HG02763 (cell line): Measurements from ENCODE around the gene HRH3.

ENCODE experiments used
- ATAC-seq: cut with Tn5 transposase; IDR thresholded peaks from one replicate; pipeline ENCODE4 v1.9.1; 2021; ENCODE audit warnings: mild to moderate bottlenecking, moderate library complexity; ENCODE audit not compliant: unreplicated experiment

The HRH3 gene

GRCh38 chr20:62181808-62182207 is 38.3 kb downstream of the HRH3 start:
- no peak for ATAC-seq

- no peak for ATAC-seq
Measured at GRCh38 chr20:62179162-62179504, 40.9 kb downstream of the HRH3 start.

- ATAC-seq, result no peak
Measured at GRCh38 chr20:62178316-62179161, 41.5 kb downstream of the HRH3 start.

- no peak for ATAC-seq
Measured at GRCh38 chr20:62177307-62177706, 42.8 kb downstream of the HRH3 start.

GRCh38 chr20:62176866-62177265 is 43.2 kb downstream of the HRH3 start:
- no peak for ATAC-seq

- ATAC-seq, result no peak
Measured at GRCh38 chr20:62175711-62176110, 44.4 kb downstream of the HRH3 start.

- no peak for ATAC-seq
Measured at GRCh38 chr20:62174870-62175624, 45.0 kb downstream of the HRH3 start.

GRCh38 chr20:62174021-62174804 is 45.9 kb downstream of the HRH3 start:
- no peak for ATAC-seq

- no peak for ATAC-seq
Measured at GRCh38 chr20:62172666-62173065, 47.4 kb downstream of the HRH3 start.

- ATAC-seq, result no peak
Measured at GRCh38 chr20:62171245-62171644, 48.8 kb downstream of the HRH3 start.

- no peak for ATAC-seq
Measured at GRCh38 chr20:62170536-62170935, 49.5 kb downstream of the HRH3 start.

GRCh38 chr20:62168890-62169435 is 51.1 kb downstream of the HRH3 start:
- ATAC-seq, result no peak

- no peak for ATAC-seq
Measured at GRCh38 chr20:62168061-62168460, 52.0 kb downstream of the HRH3 start.

GRCh38 chr20:62167474-62167873 is 52.6 kb downstream of the HRH3 start:
- ATAC-seq, result no peak

GRCh38 chr20:62165762-62166399 is 54.2 kb downstream of the HRH3 start:
- no peak for ATAC-seq
